Sigmoid colon (tissue), 4 donors: Measurements from ENCODE around the gene MYO5B.

ENCODE experiments used
- CTCF ChIP-seq, 4 experiments: fragments of 450-650 bp in 3 of 4; fragments of 200-600 bp in 1 of 4; IDR thresholded peaks; one replicate each; pipeline ENCODE4 v1.5.1; 2016 to 2019; ENCODE audit warnings: antibody characterized with exemption in 4 of 4, mild to moderate bottlenecking in 3 of 4, moderate library complexity in 2 of 4
- POLR2AphosphoS5 ChIP-seq, 4 donors: sonication (generic); formaldehyde crosslinking; IDR thresholded peaks; one replicate each; pipeline ENCODE4 v1.6.1; 2017; ENCODE audit warnings: antibody characterized with exemption in 4 of 4

GRCh38 chr18:50163505-50163904 is 31.4 kb downstream of the MYO5B start:
- no peak for TF ChIP-seq CTCF (IDR thresholded peaks at IDR 0.05)
- TF ChIP-seq POLR2AphosphoS5 (IDR thresholded peaks at IDR 0.05) = no peak
